ENCODE data around the gene GABRB2.

- no peak for TF ChIP-seq CTCF (IDR thresholded peaks at IDR 0.05; ENCODE audit: insufficient read depth, low read length, poor library complexity, severe bottlenecking)
- TF ChIP-seq EZH2phosphoT487 (conservative IDR thresholded peaks at IDR 0.05; ENCODE audit: low read length) = no peak
These were observed 114.6 kb downstream of the GABRB2 start for GRCh38 chr5:161431963-161432362.

Measured in SU-DHL-6 (cell line).